K562 (cell line): ENCODE data around the gene MYOM3. TPM values are rescaled to one million over a fixed set of nuclear protein-coding genes. Genes with fewer than 3 reads are reported as not detected.

Experiments
- ATAC-seq: fragments of 200-7000 bp; cut with Tn5 transposase; 3 replicates; pipeline ENCODE4 v1.9.1; 2020; ENCODE audit warnings: moderate library complexity
- BruUV-seq: library from RNA; stranded (reverse); fragments of 400-500 nt; replicated peaks from 2 replicates; lab custom pipeline; 2021; lab: Mats Ljungman, UMichigan
- CTCF ChIA-PET: fragments of 300-600 bp; formaldehyde crosslinking; extraction: SDS; loops from one replicate; lab custom pipeline; 2021; ENCODE audit warnings: low intra/inter-chr PET ratio; lab: Yijun Ruan, JAX
- POLR2A ChIA-PET: fragments of 300-600, 350-650 bp; sonication (Branson Sonifier 250); formaldehyde crosslinking; extraction: SDS; loops from one replicate; lab custom pipeline; 2021; ENCODE audit warnings: antibody characterized with exemption, inconsistent platforms; lab: Yijun Ruan, JAX
- DNase-seq, 4 experiments: peaks; one replicate each; pipeline versions ENCODE4 v3.0.0 to v3.0.0-alpha.2; 2011 to 2018; ENCODE audit warnings: low spot score in 3 of 4, mixed read lengths in 3 of 4; ENCODE audit errors: extremely low read depth in 1 of 4
- FAIRE-seq: peaks from 2 replicates; lab custom pipeline; 2011; peaks lifted over from hg19 to GRCh38; lab: Jason Lieb, UNC
- H2AFZ ChIP-seq: 2 replicates; pipeline ENCODE4 v1.6.0; 2011; ENCODE audit warnings: low read depth, low read length, control low read depth, inconsistent platforms
- H3K27ac ChIP-seq: fragments of 200-600 bp; 3 replicates; pipeline ENCODE4 v1.8.0; 2011; ENCODE audit warnings: low read depth, mild to moderate bottlenecking, control low read depth, inconsistent platforms, low read length, moderate library complexity, mixed read lengths; ENCODE audit errors: extremely low read depth
- H3K27me3 ChIP-seq, 2 experiments: fragments of 300-600 bp in 1 of 2; 2 replicates in 1 of 2; 3 replicates in 1 of 2; pipeline versions ENCODE4 v1.6.0 to v1.8.0; 2011; ENCODE audit warnings: inconsistent platforms in 2 of 2, low read length in 2 of 2, mild to moderate bottlenecking in 1 of 2, mixed read lengths in 1 of 2, moderate library complexity in 1 of 2; ENCODE audit not compliant: control insufficient read depth in 2 of 2, insufficient read depth in 2 of 2
- H3K36me3 ChIP-seq: fragments of 300-600 bp; 3 replicates; pipeline ENCODE4 v1.8.0; 2011; ENCODE audit warnings: mild to moderate bottlenecking, low read length, inconsistent platforms; ENCODE audit not compliant: control insufficient read depth, insufficient read depth
- H3K4me1 ChIP-seq, 2 experiments: fragments of 200-600 bp in 1 of 2; replicated peaks in 1 of 2; 2 replicates in 1 of 2; 3 replicates in 1 of 2; pipeline versions ENCODE4 v1.5.1 to v1.8.0; 2011; ENCODE audit warnings: inconsistent platforms in 2 of 2, low read length in 2 of 2, mild to moderate bottlenecking in 1 of 2, mixed read lengths in 1 of 2, moderate library complexity in 1 of 2; ENCODE audit not compliant: control insufficient read depth in 2 of 2, insufficient read depth in 2 of 2
- H3K4me2 ChIP-seq: 2 replicates; pipeline ENCODE4 v1.6.1; 2011; ENCODE audit warnings: low read length, control low read depth, inconsistent platforms, mixed read lengths; ENCODE audit not compliant: insufficient read depth
- H3K4me3 ChIP-seq: fragments of 200-600 bp; sonication (generic), shearing (Covaris generic); 2 replicates; pipeline ENCODE4 v1.5.1; 2016; ENCODE audit warnings: control low read depth, inconsistent platforms
- H3K79me2 ChIP-seq: fragments of 200-600 bp; 3 replicates; pipeline ENCODE4 v1.8.0; 2011; ENCODE audit warnings: low read length, inconsistent platforms; ENCODE audit not compliant: control insufficient read depth, insufficient read depth
- H3K9ac ChIP-seq, 2 experiments: 2 replicates each; pipeline versions ENCODE4 v1.6.0 to v1.6.1; 2011; ENCODE audit warnings: low read depth in 2 of 2, low read length in 2 of 2, control low read depth in 1 of 2, inconsistent platforms in 1 of 2, mild to moderate bottlenecking in 1 of 2, mixed read lengths in 1 of 2; ENCODE audit not compliant: insufficient read depth in 1 of 2
- H3K9me1 ChIP-seq: one replicate; pipeline ENCODE4 v1.6.0; 2011; ENCODE audit warnings: inconsistent platforms, mild to moderate bottlenecking, low read length, moderate library complexity; ENCODE audit not compliant: control insufficient read depth, insufficient read depth
- H3K9me3 ChIP-seq: replicated peaks from 2 replicates; pipeline ENCODE4 v1.5.1; 2011; ENCODE audit warnings: low read depth, low read length, inconsistent platforms; ENCODE audit not compliant: control insufficient read depth, insufficient read depth
- H4K20me1 ChIP-seq: replicated peaks from 2 replicates; pipeline ENCODE4 v1.6.1; 2011; ENCODE audit warnings: low read length, inconsistent platforms, mixed read lengths; ENCODE audit not compliant: control insufficient read depth, insufficient read depth
- ATF2 ChIP-seq: sonication (generic); formaldehyde crosslinking; IDR thresholded peaks from 2 replicates; pipeline ENCODE4 v1.8.1; 2022; ENCODE audit warnings: missing genetic modification reagents
- BCOR ChIP-seq: fragments of 450-650 bp; IDR thresholded peaks from 2 replicates; pipeline ENCODE4 v1.6.1; 2016
- CREB3 ChIP-seq: fragments of 450-650 bp; conservative IDR thresholded peaks from 2 replicates; pipeline ENCODE4 v1.6.1; 2016; ENCODE audit warnings: missing genetic modification characterization, low read depth, mild to moderate bottlenecking, missing compliant biosample characterization, moderate library complexity
- DIDO1 ChIP-seq: fragments of 450-650 bp; IDR thresholded peaks from 2 replicates; pipeline ENCODE4 v1.6.1; 2016; ENCODE audit warnings: low read depth, missing biosample characterization, missing genetic modification characterization
- ELF1 ChIP-seq: fragments of 200-800 bp; sonication (Bioruptor generic); IDR thresholded peaks from 2 replicates; pipeline ENCODE4 v1.6.1; 2016; ENCODE audit warnings: missing genetic modification characterization, missing compliant biosample characterization
- EP300 ChIP-seq: IDR thresholded peaks from 2 replicates; pipeline ENCODE4 v1.6.1; 2012; ENCODE audit warnings: low read length, improper control_type of control experiment
- EP400 ChIP-seq: fragments of 450-650 bp; IDR thresholded peaks from 2 replicates; pipeline ENCODE4 v1.6.1; 2017; ENCODE audit warnings: antibody characterized with exemption, mild to moderate bottlenecking, moderate library complexity
- HNRNPLL ChIP-seq: fragments of 200-400 bp; formaldehyde crosslinking; IDR thresholded peaks from 2 replicates; pipeline ENCODE4 v1.6.1; 2017; ENCODE audit warnings: low read length, low read depth, mild to moderate bottlenecking; ENCODE audit not compliant: poor library complexity, severe bottlenecking
- NCOA1 ChIP-seq: fragments of 450-650 bp; IDR thresholded peaks from 2 replicates; pipeline ENCODE4 v1.6.1; 2016; ENCODE audit warnings: low read depth
- NR4A1 ChIP-seq, 2 experiments: fragments of 250-450 bp in 1 of 2; fragments of 450-650 bp in 1 of 2; sonication (Bioruptor Pico) in 1 of 2; IDR thresholded peaks; 2 replicates each; pipeline versions ENCODE4 v1.4.0 to v1.6.1; 2016 to 2020; ENCODE audit warnings: mild to moderate bottlenecking in 2 of 2, missing compliant biosample characterization in 1 of 2, missing genetic modification characterization in 1 of 2, moderate library complexity in 1 of 2
- RBM39 ChIP-seq: fragments of 200-400 bp; formaldehyde crosslinking; optimal IDR thresholded peaks from 2 replicates; pipeline ENCODE3; 2018; ENCODE audit warnings: low read depth, low read length
- SP2 ChIP-seq: IDR thresholded peaks from 2 replicates; pipeline ENCODE4 v1.6.1; 2011; ENCODE audit warnings: mild to moderate bottlenecking, low read depth, low read length, moderate library complexity; ENCODE audit not compliant: poor library complexity, severe bottlenecking; ENCODE audit errors: extremely low read depth
- ZBTB7A ChIP-seq: IDR thresholded peaks from 2 replicates; pipeline ENCODE4 v1.6.1; 2011; ENCODE audit warnings: low read depth, mild to moderate bottlenecking, low read length, moderate library complexity, borderline replicate concordance; ENCODE audit not compliant: control insufficient read depth
- ZNF507 ChIP-seq: conservative IDR thresholded peaks from 2 replicates; pipeline ENCODE4 v1.6.1; 2017; ENCODE audit warnings: missing genetic modification characterization, missing compliant biosample characterization
- WGBS: fragments of 100-300 bp; shearing (Covaris generic); methylation state at CpG from one replicate; pipeline ENCODE4 v1.1.6; 2016; ENCODE audit warnings: low coverage, mixed read lengths; ENCODE audit not compliant: insufficient coverage; ENCODE audit errors: missing lambda C conversion rate; 5-methylcytosine and 5-hydroxymethylcytosine counted together
- in situ Hi-C: fragments of 300-500 bp; cut with MboI; formaldehyde crosslinking; loops from 4 replicates; pipeline ENCODE4 v1.15.0; 2018; ENCODE audit warnings: inconsistent platforms, mixed read lengths
- intact Hi-C: fragments of 100-400 bp; cut with micrococcal nuclease; formaldehyde crosslinking; loops from 2 replicates; pipeline ENCODE4 v1.14.2; 2022
- polyA plus RNA-seq, 8 experiments: library from polyadenylated mRNA; depleted of rRNA in 4 of 8; stranded (reverse) in 5 of 8; unstranded in 3 of 8; fragments of >200 nt; fragmentation: Nextera tagmentation in 2 of 8; fragmentation: Illumina TruSeq in 1 of 8; extraction: Ambion mirVana in 2 of 8; extraction: Trizol in 1 of 8; gene quantifications; 2 replicates each; pipeline versions ENCODE4 v1.2.1 to v1.2.3, GENCODE V29; 2011 to 2014; ENCODE audit warnings: inconsistent platforms in 1 of 8, missing spikeins in 1 of 8
- total RNA-seq, 7 experiments: library from RNA; depleted of rRNA in 6 of 7; stranded (reverse); fragments of >200 nt in 6 of 7; fragmentation: Illumina TruSeq in 2 of 7; extraction: Trizol in 2 of 7; gene quantifications; 2 replicates each; pipeline versions ENCODE4 v1.2.1 to v1.2.3, GENCODE V29; 2011 to 2021; ENCODE audit warnings: low replicate concordance in 1 of 7
- TF ChIP-seq, protein P1 (sequence below): fragments of 450-650 bp; formaldehyde crosslinking; conservative IDR thresholded peaks from 2 replicates; pipeline ENCODE4 v1.4.0; 2022; ENCODE audit warnings: mild to moderate bottlenecking, missing genetic modification characterization
- TF ChIP-seq, protein P2 (sequence below): sonication (generic); formaldehyde crosslinking; IDR thresholded peaks from 2 replicates; pipeline ENCODE4 v1.4.0; 2020; ENCODE audit warnings: mild to moderate bottlenecking, missing genetic modification reagents

The MYOM3 gene
- total and polyA plus RNA-seq, 9 of the 15 experiments (the other 6 are each of a cell fraction or from before 2014, with no cell fraction given) = 0.01 TPM; not detected in 8

DNA sequence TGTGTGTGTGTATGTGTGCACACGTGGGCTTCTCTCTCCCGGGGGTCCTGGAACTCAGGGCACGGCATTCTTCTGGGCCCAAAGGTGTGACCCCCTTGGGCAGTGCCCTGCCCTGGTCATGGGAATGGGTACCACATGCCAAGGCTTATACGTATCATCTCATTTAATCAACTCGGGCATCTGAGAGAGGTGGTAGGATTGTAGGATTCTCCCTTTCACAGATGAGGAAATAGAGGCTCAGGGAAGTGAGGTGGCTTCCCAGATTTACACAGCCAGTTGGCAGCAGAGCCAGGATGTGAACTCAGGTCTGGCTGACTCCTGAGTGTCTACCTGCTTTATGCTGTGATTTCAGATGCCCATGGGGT, 15.2 kb downstream of the MYOM3 start:
- intact Hi-C loops (no loop called here), in situ Hi-C loops (no loop called here)
- no peak overlapping the region for H3K4me2 ChIP-seq
- no TSS peak for BruUV-seq
- H4K20me1 ChIP-seq = peaks cover 16% of the 10 kb centered on the region
- H3K27ac ChIP-seq = no peak overlapping the region
- no peaks in the 10 kb centered on the region for H3K79me2 ChIP-seq
- FAIRE-seq (no peak), ATAC-seq (no peak), DNase-seq (no peak)
- no peaks in the 10 kb centered on the region for H3K36me3 ChIP-seq
- WGBS = 0% methylated on average over 5 of the region's 5 CpGs
- peaks cover 53 to 99% of the 10 kb centered on the region in 2 experiments for H3K27me3 ChIP-seq
- H3K9me3 ChIP-seq = no peaks in the 10 kb centered on the region
- H3K4me3 ChIP-seq = no peak overlapping the region
- H3K4me1 ChIP-seq = peaks cover 0 to 3% of the 10 kb centered on the region in 2 experiments; a peak in 2 of 5 replicates
- no peak overlapping the region for H3K9ac ChIP-seq
- H2AFZ ChIP-seq = no peak overlapping the region
- H3K9me1 ChIP-seq = peaks cover 5% of the 10 kb centered on the region
- ChIA-PET POLR2A (no interaction called here), CTCF (no interaction called here)
- TF ChIP-seq CREB3 (tag) (no peak), HNRNPLL (no peak), ZNF507 (no peak), DIDO1 (tag) (no peak), NR4A1 (CRISPR knock-in tag; IDR thresholded peaks at IDR 0.05) (no peak), NR4A1 (tag; IDR thresholded peaks at IDR 0.05) (no peak), EP400 (no peak), EP300 (no peak), NCOA1 (no peak), SP2 (no peak), ZBTB7A (no peak), ELF1 (no peak), BCOR (no peak), RBM39 (no peak), ATF2 (CRISPR knock-in tag) (no peak)
- TF ChIP-seq, protein P1, sequence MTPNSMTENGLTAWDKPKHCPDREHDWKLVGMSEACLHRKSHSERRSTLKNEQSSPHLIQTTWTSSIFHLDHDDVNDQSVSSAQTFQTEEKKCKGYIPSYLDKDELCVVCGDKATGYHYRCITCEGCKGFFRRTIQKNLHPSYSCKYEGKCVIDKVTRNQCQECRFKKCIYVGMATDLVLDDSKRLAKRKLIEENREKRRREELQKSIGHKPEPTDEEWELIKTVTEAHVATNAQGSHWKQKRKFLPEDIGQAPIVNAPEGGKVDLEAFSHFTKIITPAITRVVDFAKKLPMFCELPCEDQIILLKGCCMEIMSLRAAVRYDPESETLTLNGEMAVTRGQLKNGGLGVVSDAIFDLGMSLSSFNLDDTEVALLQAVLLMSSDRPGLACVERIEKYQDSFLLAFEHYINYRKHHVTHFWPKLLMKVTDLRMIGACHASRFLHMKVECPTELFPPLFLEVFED = no peak
- TF ChIP-seq, protein P2, sequence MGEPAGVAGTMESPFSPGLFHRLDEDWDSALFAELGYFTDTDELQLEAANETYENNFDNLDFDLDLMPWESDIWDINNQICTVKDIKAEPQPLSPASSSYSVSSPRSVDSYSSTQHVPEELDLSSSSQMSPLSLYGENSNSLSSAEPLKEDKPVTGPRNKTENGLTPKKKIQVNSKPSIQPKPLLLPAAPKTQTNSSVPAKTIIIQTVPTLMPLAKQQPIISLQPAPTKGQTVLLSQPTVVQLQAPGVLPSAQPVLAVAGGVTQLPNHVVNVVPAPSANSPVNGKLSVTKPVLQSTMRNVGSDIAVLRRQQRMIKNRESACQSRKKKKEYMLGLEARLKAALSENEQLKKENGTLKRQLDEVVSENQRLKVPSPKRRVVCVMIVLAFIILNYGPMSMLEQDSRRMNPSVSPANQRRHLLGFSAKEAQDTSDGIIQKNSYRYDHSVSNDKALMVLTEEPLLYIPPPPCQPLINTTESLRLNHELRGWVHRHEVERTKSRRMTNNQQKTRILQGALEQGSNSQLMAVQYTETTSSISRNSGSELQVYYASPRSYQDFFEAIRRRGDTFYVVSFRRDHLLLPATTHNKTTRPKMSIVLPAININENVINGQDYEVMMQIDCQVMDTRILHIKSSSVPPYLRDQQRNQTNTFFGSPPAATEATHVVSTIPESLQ = no peak
